GM13976 (cell line): Measurements from ENCODE around the gene CMIP.

Source experiments
- DNase-seq: peaks from one replicate; pipeline ENCODE4 v3.0.0; 2012; ENCODE audit warnings: low spot score
- CTCF ChIP-seq: IDR thresholded peaks from 2 replicates; pipeline ENCODE4 v1.5.1; 2012; ENCODE audit warnings: borderline replicate concordance, mild to moderate bottlenecking; ENCODE audit not compliant: insufficient read depth; ENCODE audit errors: extremely low read depth, missing control alignments, control extremely low read depth
- in situ Hi-C: fragments of 300-500 bp; cut with MboI; formaldehyde crosslinking; loops from one replicate; pipeline ENCODE4 v1.12.0; 2022; ENCODE audit warnings: low sequenced_read_pairs, mixed read lengths, inconsistent platforms; ENCODE audit not compliant: unreplicated experiment

CMIP gene

GRCh38 chr16:81440888-81441761 is 3.5 kb upstream of the CMIP start:
- no peak for TF ChIP-seq CTCF
- in situ Hi-C loops, result no loop called here

DNA sequence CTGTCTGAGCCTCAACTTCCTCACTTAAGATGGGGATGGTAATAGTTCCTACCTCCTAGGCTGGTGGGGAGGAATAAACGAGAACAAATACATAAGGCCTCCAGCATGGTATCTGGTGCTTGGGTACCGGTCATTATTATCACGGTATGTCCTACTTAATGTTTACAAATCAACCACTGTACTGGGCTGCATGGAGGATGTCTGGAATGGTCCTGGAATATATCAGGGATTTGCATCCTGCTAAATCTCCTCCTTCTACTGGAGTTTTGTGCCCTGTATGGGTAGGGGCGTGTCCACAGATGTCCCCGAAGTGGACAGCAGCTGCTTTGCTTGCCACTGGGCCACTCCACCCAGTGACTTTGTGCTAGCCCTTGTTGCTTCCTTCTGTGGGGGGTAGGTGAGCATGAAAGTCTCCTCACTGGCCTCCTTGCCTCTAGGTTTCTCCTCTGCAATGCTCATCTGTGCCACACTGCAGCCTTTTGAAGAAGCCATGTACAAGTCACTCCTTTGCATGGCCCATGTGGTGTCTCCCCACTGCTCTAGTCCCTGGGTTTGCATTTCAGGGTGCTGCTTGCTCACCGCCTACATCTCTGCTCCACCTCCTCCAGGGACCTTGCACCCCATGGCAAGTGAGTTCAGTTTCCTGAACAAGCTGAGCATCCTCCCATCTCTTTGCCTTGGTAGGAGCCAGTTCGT is 2.2 kb upstream of the CMIP start:
- TF ChIP-seq CTCF, result no peak

More at GRCh38 chr16:81440888-81441761, 3.5 kb upstream of the CMIP start:
- no peak for DNase-seq

DNA sequence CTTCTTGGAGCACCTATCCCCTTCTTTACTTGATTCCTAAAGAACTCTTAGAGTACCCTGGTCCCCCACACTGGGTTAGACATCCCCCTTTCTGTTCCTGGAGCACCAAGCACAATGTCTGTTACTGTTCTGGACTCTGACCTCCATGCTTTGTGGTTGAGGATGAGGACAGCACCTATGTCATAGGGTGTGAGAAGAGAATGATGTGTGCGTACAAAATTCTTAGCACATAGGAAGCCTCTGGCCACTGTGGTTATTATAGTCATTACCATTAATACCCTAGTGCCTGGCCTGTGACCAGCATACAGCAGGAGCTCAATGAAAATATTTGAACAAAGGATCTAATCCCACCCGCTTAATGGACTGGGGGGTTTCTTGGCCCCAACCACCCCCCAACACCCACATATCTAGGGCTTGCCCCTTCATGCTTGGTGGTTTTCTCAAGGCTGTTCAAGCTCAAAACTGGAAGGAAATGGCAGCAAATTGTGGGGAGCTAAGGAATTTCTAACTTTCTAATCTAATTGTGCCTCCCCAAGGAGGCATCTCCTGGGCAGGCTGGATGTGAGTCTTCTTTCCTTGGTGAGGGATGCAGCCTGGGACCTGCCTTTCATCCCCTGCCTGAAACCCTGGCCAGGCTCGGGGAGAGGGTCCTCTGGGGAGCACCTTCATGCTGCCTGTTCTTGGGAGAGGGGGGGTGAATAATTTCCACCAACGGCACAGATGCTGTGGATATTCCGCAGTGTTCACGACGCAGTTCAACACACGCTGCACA is 1.5 kb upstream of the CMIP start:
- TF ChIP-seq CTCF, result no peak
- DNase-seq, result no peak
- in situ Hi-C loops, result no loop called here

More for the DNA sequence above, 2.2 kb upstream of the CMIP start:
- in situ Hi-C loops, result no loop called here
- DNase-seq, result no peak

- no peak for DNase-seq
- in situ Hi-C loops, result no loop called here
- TF ChIP-seq CTCF, result no peak
These were observed 740 bp upstream of the CMIP start for GRCh38 chr16:81443688-81444447.

DNA sequence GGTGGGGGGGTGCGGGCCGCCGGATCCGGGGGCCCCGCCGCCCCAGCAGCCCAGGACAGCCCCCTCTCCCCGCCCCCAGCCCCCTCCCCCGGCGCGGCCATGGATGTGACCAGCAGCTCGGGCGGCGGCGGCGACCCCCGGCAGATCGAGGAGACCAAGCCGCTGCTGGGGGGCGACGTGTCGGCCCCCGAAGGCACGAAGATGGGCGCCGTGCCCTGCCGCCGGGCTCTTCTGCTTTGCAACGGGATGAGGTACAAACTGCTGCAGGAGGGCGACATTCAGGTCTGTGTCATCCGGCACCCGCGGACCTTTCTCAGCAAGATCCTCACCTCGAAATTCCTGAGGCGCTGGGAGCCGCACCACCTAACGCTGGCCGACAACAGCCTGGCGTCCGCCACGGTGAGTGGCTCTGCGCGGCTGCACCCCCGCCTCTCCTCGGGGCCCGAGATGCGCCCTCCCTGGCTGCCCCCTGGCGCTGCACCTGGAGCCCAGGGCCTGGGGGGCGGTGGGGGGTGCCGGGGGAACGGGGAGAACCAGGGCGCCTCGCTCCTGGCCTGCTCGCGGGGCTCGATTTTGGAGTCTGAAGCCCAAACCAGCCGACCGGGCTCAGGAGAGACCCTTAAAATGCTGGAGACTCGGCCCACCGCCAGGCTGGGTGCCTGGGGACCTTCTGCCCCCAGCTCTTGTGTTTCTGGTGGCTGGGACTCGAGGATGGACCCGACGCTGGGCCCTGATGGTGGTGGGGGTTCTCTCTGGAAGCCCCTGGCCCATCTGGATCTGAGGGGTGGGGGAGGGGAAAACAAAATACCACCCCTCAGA is 744 bp downstream of the CMIP start:
- DNase-seq, result peak; percentile 77
- peak; percentile 39 for TF ChIP-seq CTCF
- in situ Hi-C loops, result no loop called here
